ENCODE measurements around the gene GPSM1.

Gene GPSM1

GRCh38 chr9:136327304-136327974 lies at the start of gene GPSM1:
GPSM1 (plus strand) TSS chr9:136327539; CDS start chr9:136327696, 157 bp downstream.
- DNase-seq, result no peak

- no peak for DNase-seq
These were observed 49.6 kb upstream of the GPSM1 start for GRCh38 chr9:136277746-136278145.

- no peak for DNase-seq
These were observed 49.1 kb upstream of the GPSM1 start for GRCh38 chr9:136278221-136278620.

- no peak for DNase-seq
These were observed 48.4 kb upstream of the GPSM1 start for GRCh38 chr9:136278894-136279293.

- DNase-seq, result no peak
These were observed 47.9 kb upstream of the GPSM1 start for GRCh38 chr9:136279471-136279870.

- DNase-seq, result no peak
These were observed 46.6 kb upstream of the GPSM1 start for GRCh38 chr9:136280535-136281315.

- no peak for DNase-seq
These were observed 45.7 kb upstream of the GPSM1 start for GRCh38 chr9:136281421-136282271.

- no peak for DNase-seq
These were observed 45.0 kb upstream of the GPSM1 start for GRCh38 chr9:136282272-136282861.

- DNase-seq, result peak; percentile 48 to 59 (median 55)
These were observed 43.8 kb upstream of the GPSM1 start for GRCh38 chr9:136283291-136284235.

GRCh38 chr9:136284311-136284710 lies 43.0 kb upstream of the GPSM1 start:
- DNase-seq, result no peak

- DNase-seq, result no peak
These were observed 42.4 kb upstream of the GPSM1 start for GRCh38 chr9:136284951-136285350.

- DNase-seq, result no peak
These were observed 41.6 kb upstream of the GPSM1 start for GRCh38 chr9:136285501-136286358.

GRCh38 chr9:136286359-136286986 lies 40.9 kb upstream of the GPSM1 start:
- no peak for DNase-seq

- no peak for DNase-seq
These were observed 40.4 kb upstream of the GPSM1 start for GRCh38 chr9:136286987-136287379.

- DNase-seq, result no peak
These were observed 39.2 kb upstream of the GPSM1 start for GRCh38 chr9:136287960-136288753.

GRCh38 chr9:136289651-136290507 lies 37.5 kb upstream of the GPSM1 start:
- DNase-seq, result no peak

GRCh38 chr9:136290508-136291000 lies 36.8 kb upstream of the GPSM1 start:
- no peak for DNase-seq

- DNase-seq, result no peak
These were observed 35.9 kb upstream of the GPSM1 start for GRCh38 chr9:136291306-136292025.

Measured in activated CD4-positive, CD25-positive, alpha-beta regulatory T cell (primary cell).